Endothelial cell of hepatic sinusoid (primary cell): ENCODE results near the gene C4BPA.

Source experiments
- in situ Hi-C: cut with HindIII; loops from 2 replicates; pipeline ENCODE4 v1.10.0; 2017; ENCODE audit warnings: low sequenced_read_pairs

The C4BPA gene

GRCh38 chr1:207076181-207076955, 27.7 kb upstream of the C4BPA start:
- in situ Hi-C loops: no loop called here

DNA sequence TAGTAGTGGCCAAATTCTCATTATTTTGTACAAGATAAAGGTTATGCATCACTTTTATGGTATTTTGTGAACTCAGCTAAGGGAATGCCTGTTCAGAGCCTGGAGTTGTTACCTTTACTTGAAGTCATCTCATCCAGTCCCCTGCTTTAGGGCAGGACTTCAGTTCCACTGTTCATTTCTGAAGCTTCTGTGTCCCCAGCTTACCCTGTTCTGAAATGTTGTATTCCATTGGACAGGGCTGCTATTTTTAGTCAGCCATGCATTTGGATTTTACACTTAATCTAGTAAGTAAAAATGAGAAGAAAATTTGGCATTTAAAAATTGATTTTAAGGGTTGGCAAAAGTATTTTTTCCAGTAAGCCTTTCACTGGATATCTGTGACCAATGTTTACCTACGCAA, 27.0 kb upstream of the C4BPA start:
- in situ Hi-C loops: no loop called here

- in situ Hi-C loops: no loop called here
These were observed 26.3 kb upstream of the C4BPA start for GRCh38 chr1:207077470-207078377.

DNA sequence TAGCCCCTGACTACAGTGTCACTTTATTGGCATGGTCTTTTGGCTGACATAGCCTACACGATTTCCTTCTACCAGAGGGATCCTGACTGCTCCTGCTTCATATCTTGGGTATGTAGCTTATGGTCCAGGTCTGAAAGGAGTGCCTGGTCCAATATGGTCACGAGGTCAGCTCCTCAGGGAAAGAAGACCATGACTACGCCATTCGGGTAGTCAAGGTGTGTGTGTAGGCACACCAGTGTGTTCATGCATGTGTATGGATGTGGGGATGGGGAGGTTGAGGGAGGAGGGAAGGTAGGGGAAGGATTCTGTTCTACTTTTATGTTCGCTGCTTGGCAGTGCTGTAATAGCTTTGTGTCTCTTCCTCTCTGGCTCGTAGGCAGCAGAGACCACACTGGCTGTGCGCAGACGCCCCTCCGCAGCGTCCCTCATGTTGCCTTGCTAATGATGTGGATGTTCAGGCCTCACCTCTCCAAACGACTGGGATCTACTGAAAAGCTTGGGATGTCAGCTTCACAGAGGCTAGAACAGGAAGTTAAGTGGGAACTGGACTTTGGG, 25.4 kb upstream of the C4BPA start:
- in situ Hi-C loops: no loop called here

DNA sequence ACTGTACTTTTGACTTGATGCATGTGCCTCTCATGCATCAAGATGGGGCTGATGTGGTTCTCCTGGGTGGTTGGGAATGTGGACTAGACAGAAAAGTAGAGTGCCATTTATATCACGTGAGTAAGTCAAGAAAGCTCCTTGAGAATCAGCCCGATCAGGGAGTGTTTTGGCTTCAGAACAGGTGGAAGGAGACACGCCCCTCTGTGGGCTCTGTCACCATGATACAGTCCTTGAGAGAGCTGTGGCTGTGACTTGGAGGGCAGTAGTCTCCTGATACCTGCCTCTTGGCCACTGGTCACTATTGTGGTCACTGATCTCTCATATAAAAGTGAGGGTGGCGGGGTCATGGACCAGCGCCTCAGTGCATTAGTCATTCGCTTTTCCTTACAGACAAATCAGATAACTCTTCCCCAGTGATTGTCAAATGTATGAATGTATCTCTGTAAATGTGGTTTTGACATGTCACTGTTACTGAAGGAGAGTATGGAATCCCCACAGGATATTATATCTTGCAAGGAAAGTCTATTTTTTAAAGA, 24.3 kb upstream of the C4BPA start:
- in situ Hi-C loops: no loop called here

DNA sequence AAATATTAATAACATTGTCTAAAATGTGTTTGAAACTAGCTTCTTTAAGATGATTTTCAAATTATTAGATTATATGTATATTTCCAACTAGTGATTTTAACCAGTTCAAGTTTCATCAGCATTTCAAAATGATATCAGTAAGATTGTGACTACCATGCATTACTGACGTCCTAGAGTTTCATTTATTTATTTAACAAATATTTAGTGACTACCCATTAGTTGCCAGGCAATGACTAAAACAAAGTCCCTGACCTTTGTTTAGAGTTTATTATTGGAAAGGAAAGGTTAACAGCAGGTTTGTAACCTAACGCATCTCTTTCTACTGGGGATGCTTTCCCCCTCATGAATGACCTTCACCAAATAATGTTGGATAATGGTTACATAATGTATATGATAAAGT, 22.9 kb upstream of the C4BPA start:
- in situ Hi-C loops: no loop called here

DNA sequence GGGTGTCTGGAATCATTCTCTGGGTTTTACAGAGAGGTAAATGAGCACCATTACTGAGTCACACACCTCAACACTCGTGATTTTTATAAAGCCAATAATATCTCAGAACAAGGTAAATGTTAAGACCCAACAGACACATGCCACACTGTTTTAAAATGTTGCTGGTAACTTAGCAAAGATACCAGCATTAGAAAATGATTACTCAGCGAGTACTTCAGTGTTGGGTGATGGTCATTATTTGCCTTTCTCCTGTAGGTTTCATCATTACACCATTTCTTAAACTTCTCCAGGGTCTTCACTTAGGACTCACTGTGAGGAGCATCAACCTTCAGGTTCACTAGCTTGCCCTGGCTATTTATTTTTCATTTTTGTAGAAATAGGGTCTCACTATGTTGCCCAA, 22.2 kb upstream of the C4BPA start:
- in situ Hi-C loops: no loop called here

DNA sequence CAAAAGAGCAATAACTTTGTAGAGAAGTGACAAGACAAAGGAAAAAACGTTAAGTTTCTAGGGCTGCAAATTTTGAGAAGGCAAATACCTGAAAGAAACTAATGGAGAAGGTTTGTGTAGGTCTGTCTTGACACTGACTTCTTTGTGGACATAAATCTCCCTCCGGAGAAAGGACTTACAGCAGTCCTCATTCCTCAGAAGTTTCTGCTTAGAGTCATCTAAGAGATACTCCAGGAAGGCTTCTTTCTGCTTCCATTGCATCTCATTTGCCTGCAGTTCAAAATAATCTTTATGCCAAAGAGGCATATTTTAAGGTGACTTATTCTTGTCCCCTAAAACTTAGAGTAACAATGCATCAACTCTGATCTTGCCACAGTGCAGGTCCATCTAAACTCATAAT, 19.8 kb upstream of the C4BPA start:
- in situ Hi-C loops: no loop called here

GRCh38 chr1:207084701-207085180, 19.3 kb upstream of the C4BPA start:
- in situ Hi-C loops: no loop called here

GRCh38 chr1:207085887-207086286, 18.1 kb upstream of the C4BPA start:
- in situ Hi-C loops: no loop called here

DNA sequence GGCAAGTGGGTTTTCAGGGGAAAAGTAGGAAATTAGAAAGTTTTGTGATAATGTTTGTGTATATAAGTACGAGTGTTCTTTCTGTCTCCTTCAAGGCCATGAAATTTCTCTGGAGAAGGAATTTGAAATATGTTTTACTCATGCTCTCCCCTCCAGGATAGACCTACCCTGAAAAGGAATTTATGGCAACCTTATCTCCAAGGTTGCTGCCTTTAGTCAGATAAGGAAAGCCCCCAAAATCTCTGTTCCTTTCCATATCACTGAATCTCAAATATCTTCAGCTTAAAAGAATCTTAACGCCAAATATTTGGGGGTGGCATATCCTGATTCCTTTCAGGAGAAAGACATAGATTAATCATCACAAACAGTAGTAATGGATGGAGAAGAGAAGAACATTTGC, 15.9 kb upstream of the C4BPA start:
- in situ Hi-C loops: no loop called here

DNA sequence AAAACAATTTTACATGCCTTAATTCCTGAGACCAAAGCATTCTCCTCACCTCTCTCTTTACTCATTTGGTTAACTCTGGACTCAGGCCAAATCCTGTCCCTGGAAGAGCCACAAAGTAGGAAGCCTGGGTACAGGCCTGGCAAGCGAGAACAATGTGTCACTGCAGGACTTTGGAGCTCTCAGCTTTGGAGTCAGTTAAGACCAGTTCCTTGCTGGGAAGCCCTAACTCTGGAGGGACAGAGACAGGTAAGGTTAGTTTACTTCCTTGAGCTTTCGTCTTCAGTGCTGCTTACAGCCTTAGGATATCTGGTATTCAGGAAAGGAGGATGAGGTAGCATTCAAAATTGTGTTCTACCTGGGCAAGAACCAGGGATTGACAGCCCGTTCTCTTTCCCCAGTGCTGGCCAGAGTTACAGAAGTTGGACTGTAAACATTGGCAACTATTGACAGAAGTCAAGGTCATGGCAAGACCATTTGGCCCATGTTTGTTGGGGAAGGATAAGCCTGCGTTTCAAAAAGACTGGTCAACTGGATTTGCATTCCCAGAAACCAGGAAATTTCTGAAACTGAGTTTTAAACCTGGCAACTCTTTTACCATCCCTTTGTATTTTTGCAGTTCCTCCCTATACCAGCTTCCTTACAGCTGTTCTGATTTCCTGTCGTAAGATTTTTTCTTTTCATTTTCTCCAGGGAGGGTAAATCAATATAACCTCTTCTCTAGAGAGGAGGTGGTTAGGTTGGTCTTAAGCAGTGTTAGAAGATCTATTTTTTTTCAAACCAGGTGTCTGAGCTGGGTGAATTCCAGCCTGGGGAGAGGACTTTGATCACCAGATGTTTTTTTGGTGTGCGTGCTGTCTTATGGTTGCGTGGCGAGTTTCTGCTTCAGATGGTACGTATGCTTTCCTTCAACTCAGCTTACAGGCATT, 15.1 kb upstream of the C4BPA start, which contains the start of gene C4BPB:
Gene C4BPB, plus strand, starts transcription at position 160 of the 926 bp plus-strand sequence. Its CDS starts 672 bp downstream, at position 832.
- in situ Hi-C loops: no loop called here

GRCh38 chr1:207089627-207090355, 14.2 kb upstream of the C4BPA start:
- in situ Hi-C loops: no loop called here

DNA sequence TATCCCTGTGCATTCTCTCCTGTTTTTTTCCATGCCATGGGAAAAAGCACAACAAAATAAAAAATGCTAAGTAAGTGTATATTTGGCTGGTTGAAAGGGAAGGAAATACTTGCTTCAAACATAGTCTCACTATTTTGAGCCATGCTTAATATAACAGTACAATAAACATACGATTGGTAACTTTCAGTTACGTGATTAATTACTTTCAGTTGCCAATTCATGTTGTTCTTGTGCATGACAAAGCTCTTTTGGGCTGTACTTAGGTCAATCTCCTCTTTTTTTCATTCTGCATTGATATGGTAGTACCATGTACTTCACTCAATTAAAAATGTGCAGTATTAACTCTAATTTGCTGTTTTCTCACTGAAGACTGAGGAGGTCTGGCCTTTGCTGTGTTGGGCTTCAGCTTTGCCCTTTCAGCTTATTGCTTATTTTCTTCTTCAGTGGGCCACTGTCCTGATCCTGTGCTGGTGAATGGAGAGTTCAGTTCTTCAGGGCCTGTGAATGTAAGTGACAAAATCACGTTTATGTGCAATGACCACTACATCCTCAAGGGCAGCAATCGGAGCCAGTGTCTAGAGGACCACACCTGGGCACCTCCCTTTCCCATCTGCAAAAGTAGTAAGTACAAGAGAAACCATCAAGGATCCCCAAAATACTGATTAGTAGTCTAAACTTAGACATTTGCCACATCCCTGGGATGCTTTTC, 12.7 kb upstream of the C4BPA start:
- in situ Hi-C loops: no loop called here

GRCh38 chr1:207093944-207094343, 10.1 kb upstream of the C4BPA start:
- in situ Hi-C loops: no loop called here

DNA sequence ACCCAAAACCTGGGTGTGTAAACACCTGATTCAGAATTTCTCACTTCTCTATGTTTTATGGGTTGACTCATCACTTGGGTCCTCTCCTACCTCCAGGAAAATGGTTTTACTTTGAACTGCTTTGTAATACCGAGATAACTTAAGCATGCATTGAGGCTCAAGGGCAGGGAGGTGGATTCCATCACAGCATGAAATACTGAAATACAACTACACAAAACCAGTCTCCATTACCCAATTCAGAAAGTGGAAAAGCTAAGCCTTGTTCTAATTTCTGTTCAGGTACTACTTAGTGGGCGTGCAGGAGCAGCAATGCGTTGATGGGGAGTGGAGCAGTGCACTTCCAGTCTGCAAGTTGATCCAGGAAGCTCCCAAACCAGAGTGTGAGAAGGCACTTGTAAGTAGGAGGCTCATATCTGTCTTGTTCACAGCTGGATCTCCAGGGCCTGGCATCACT, 6.1 kb upstream of the C4BPA start:
- in situ Hi-C loops: no loop called here

GRCh38 chr1:207101720-207102119, 2.3 kb upstream of the C4BPA start:
- in situ Hi-C loops: no loop called here

- in situ Hi-C loops: no loop called here
These were observed 1.9 kb upstream of the C4BPA start for GRCh38 chr1:207102146-207102545.

DNA sequence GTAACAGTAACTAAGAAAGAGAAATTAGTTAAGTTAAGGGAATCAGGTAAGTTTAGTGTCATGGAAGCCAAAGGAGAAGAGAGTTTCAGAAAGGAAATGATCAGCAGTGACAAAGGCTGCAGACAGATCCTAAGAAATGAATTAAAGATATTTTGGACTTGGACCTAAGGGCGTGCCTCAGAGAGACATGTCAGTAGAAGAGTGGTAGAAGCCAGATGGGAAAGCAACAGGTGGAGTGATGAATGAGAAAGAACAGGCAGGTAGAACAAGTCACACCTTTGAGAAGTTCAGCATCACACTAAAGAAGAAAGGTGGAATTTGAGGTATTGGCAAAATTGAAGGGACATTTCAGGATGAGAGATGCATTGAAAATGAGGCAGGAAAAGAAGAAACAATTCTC, 1.4 kb upstream of the C4BPA start:
- in situ Hi-C loops: no loop called here
